ENCODE measurements around the gene PEMT. TPM values are rescaled to one million over a fixed set of nuclear protein-coding genes. Genes with fewer than 3 reads are reported as not detected.

Gene PEMT
- total and polyA plus RNA-seq, 2 experiments from 2014 or later, result 54.8 to 55.2 TPM

DNA sequence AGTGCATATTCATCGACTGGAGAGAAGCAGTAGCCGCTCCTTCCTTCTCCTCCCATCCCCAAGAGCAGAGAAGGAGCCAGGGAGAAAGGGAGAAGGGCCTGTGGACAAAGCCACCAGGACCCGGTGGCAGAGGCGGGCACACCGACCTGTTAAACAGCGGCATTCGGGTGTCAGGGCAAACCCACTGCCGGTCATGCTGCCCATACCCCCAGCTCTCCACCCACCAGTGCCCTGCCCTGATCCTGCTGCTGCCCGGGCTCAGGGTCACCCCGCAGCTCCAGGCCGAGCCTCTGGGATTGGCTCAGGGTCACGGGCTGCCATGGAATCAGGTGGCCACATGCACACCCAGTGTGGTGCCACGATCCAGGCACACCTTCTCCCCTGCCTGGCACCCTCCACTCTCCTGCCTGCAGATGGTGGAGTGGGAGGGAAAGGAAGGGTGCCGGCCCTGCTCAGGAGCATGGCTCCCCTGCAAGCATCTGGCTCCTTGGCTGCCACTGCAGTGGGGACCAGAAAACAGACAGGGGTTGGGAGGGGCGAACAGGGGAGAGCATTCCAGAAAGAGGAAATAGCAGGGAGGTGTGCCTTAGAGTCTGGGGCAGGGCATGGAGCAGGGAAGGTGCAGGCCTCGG lies 77.0 kb downstream of the PEMT start:
- H3F3A ChIP-seq (replicated peaks; ENCODE audit: low read depth), result 0 out of 2 replicates have a peak, but pooled peaks cover 3% of the 10 kb centered on the region
- H3K79me2 ChIP-seq (replicated peaks; ENCODE audit: insufficient read depth), result no peaks in the 10 kb centered on the region
- H3K36me3 ChIP-seq (ENCODE audit: insufficient read depth), result no peaks in the 10 kb centered on the region
- H3K4me3 ChIP-seq, result no peak overlapping the region
- ATAC-seq (peak; percentile 64), DNase-seq (ENCODE audit: low spot score) (peak; percentile 55)
- H3K4me3 Mint-ChIP-seq, result no peak overlapping the region
- TF ChIP-seq ZNF114 (CRISPR knock-in tag; IDR thresholded peaks at IDR 0.05) (no peak), JUNB (IDR thresholded peaks at IDR 0.05; ENCODE audit: unreplicated experiment) (no peak), NANOG (IDR thresholded peaks at IDR 0.05; ENCODE audit: borderline replicate concordance) (no peak), ETS1 (IDR thresholded peaks at IDR 0.05) (no peak), EZH2 (IDR thresholded peaks at IDR 0.05; ENCODE audit: low read depth, unreplicated experiment) (no peak), EZH2phosphoT487 (IDR thresholded peaks at IDR 0.05; ENCODE audit: unreplicated experiment) (no peak), POLR2AphosphoS5 (IDR thresholded peaks at IDR 0.05; ENCODE audit: low read depth) (no peak), ZNF331 (CRISPR knock-in tag; IDR thresholded peaks at IDR 0.05; ENCODE audit: low read depth) (no peak), CREB1 (CRISPR knock-in tag; IDR thresholded peaks at IDR 0.05; ENCODE audit: low read depth) (no peak), STAT1 (IDR thresholded peaks at IDR 0.05; ENCODE audit: unreplicated experiment) (no peak)
- TF ChIP-seq, protein P1, sequence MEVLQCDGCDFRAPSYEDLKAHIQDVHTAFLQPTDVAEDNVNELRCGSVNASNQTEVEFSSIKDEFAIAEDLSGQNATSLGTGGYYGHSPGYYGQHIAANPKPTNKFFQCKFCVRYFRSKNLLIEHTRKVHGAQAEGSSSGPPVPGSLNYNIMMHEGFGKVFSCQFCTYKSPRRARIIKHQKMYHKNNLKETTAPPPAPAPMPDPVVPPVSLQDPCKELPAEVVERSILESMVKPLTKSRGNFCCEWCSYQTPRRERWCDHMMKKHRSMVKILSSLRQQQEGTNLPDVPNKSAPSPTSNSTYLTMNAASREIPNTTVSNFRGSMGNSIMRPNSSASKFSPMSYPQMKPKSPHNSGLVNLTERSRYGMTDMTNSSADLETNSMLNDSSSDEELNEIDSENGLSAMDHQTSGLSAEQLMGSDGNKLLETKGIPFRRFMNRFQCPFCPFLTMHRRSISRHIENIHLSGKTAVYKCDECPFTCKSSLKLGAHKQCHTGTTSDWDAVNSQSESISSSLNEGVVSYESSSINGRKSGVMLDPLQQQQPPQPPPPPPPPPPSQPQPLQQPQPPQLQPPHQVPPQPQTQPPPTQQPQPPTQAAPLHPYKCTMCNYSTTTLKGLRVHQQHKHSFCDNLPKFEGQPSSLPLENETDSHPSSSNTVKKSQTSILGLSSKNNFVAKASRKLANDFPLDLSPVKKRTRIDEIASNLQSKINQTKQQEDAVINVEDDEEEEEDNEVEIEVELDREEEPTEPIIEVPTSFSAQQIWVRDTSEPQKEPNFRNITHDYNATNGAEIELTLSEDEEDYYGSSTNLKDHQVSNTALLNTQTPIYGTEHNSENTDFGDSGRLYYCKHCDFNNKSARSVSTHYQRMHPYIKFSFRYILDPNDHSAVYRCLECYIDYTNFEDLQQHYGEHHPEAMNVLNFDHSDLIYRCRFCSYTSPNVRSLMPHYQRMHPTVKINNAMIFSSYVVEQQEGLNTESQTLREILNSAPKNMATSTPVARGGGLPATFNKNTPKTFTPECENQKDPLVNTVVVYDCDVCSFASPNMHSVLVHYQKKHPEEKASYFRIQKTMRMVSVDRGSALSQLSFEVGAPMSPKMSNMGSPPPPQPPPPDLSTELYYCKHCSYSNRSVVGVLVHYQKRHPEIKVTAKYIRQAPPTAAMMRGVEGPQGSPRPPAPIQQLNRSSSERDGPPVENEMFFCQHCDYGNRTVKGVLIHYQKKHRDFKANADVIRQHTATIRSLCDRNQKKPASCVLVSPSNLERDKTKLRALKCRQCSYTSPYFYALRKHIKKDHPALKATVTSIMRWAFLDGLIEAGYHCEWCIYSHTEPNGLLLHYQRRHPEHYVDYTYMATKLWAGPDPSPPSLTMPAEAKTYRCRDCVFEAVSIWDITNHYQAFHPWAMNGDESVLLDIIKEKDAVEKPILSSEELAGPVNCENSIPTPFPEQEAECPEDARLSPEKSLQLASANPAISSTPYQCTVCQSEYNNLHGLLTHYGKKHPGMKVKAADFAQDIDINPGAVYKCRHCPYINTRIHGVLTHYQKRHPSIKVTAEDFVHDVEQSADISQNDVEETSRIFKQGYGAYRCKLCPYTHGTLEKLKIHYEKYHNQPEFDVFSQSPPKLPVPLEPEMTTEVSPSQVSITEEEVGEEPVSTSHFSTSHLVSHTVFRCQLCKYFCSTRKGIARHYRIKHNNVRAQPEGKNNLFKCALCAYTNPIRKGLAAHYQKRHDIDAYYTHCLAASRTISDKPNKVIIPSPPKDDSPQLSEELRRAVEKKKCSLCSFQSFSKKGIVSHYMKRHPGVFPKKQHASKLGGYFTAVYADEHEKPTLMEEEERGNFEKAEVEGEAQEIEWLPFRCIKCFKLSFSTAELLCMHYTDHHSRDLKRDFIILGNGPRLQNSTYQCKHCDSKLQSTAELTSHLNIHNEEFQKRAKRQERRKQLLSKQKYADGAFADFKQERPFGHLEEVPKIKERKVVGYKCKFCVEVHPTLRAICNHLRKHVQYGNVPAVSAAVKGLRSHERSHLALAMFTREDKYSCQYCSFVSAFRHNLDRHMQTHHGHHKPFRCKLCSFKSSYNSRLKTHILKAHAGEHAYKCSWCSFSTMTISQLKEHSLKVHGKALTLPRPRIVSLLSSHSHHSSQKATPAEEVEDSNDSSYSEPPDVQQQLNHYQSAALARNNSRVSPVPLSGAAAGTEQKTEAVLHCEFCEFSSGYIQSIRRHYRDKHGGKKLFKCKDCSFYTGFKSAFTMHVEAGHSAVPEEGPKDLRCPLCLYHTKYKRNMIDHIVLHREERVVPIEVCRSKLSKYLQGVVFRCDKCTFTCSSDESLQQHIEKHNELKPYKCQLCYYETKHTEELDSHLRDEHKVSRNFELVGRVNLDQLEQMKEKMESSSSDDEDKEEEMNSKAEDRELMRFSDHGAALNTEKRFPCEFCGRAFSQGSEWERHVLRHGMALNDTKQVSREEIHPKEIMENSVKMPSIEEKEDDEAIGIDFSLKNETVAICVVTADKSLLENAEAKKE (CRISPR knock-in tag; IDR thresholded peaks at IDR 0.05), result no peak
- TF ChIP-seq, protein P2, sequence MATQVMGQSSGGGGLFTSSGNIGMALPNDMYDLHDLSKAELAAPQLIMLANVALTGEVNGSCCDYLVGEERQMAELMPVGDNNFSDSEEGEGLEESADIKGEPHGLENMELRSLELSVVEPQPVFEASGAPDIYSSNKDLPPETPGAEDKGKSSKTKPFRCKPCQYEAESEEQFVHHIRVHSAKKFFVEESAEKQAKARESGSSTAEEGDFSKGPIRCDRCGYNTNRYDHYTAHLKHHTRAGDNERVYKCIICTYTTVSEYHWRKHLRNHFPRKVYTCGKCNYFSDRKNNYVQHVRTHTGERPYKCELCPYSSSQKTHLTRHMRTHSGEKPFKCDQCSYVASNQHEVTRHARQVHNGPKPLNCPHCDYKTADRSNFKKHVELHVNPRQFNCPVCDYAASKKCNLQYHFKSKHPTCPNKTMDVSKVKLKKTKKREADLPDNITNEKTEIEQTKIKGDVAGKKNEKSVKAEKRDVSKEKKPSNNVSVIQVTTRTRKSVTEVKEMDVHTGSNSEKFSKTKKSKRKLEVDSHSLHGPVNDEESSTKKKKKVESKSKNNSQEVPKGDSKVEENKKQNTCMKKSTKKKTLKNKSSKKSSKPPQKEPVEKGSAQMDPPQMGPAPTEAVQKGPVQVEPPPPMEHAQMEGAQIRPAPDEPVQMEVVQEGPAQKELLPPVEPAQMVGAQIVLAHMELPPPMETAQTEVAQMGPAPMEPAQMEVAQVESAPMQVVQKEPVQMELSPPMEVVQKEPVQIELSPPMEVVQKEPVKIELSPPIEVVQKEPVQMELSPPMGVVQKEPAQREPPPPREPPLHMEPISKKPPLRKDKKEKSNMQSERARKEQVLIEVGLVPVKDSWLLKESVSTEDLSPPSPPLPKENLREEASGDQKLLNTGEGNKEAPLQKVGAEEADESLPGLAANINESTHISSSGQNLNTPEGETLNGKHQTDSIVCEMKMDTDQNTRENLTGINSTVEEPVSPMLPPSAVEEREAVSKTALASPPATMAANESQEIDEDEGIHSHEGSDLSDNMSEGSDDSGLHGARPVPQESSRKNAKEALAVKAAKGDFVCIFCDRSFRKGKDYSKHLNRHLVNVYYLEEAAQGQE (IDR thresholded peaks at IDR 0.05; ENCODE audit: unreplicated experiment), result no peak
- TF ChIP-seq, protein P3, sequence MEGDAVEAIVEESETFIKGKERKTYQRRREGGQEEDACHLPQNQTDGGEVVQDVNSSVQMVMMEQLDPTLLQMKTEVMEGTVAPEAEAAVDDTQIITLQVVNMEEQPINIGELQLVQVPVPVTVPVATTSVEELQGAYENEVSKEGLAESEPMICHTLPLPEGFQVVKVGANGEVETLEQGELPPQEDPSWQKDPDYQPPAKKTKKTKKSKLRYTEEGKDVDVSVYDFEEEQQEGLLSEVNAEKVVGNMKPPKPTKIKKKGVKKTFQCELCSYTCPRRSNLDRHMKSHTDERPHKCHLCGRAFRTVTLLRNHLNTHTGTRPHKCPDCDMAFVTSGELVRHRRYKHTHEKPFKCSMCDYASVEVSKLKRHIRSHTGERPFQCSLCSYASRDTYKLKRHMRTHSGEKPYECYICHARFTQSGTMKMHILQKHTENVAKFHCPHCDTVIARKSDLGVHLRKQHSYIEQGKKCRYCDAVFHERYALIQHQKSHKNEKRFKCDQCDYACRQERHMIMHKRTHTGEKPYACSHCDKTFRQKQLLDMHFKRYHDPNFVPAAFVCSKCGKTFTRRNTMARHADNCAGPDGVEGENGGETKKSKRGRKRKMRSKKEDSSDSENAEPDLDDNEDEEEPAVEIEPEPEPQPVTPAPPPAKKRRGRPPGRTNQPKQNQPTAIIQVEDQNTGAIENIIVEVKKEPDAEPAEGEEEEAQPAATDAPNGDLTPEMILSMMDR (conservative IDR thresholded peaks at IDR 0.05; ENCODE audit: low read depth in 2 of 2), result no peak
- H3K9me3 Mint-ChIP-seq, result no peaks in the 10 kb centered on the region
- peak overlapping the region; percentile 66; the same call in 1 of the 2 replicates for H3K27ac ChIP-seq (ENCODE audit: low read depth)
- no peaks in the 10 kb centered on the region for H3K9me2 ChIP-seq (ENCODE audit: insufficient read depth)
- peaks cover 8% of the 10 kb centered on the region; the same call in 1 of the 2 replicates for H3K4me1 ChIP-seq (ENCODE audit: insufficient read depth)
- H3K4me1 Mint-ChIP-seq, result peaks cover 26% of the 10 kb centered on the region
- H2AFZ ChIP-seq, result no peak overlapping the region
- H3K27me3 ChIP-seq (ENCODE audit: insufficient read depth), result no peaks in the 10 kb centered on the region
- no peaks in the 10 kb centered on the region; the same call in 2 of the 3 replicates for H3K36me3 Mint-ChIP-seq (ENCODE audit: low read depth)
- H3K27ac Mint-ChIP-seq, result no peak overlapping the region
- no peaks in the 10 kb centered on the region for H4K20me1 ChIP-seq (replicated peaks; ENCODE audit: insufficient read depth)
- H3K4me2 ChIP-seq, result no peak overlapping the region
- peaks cover 13% of the 10 kb centered on the region for H3K27me3 Mint-ChIP-seq (ENCODE audit: insufficient read depth, low read depth, poor library complexity)
